Hepatocyte (in vitro differentiated cells): ENCODE data around the gene SCGN.

Experiments used
- EZH2 ChIP-seq: fragments of 200-600 bp; sonication (generic); IDR thresholded peaks from 2 replicates; pipeline ENCODE4 v1.6.1; 2016; ENCODE audit warnings: antibody characterized with exemption, mild to moderate bottlenecking, borderline replicate concordance
- EZH2phosphoT487 ChIP-seq: fragments of 200-600 bp; sonication (generic); IDR thresholded peaks from one replicate; pipeline ENCODE4 v1.6.1; 2018; ENCODE audit warnings: antibody characterized with exemption, mild to moderate bottlenecking, low read depth, moderate library complexity; ENCODE audit not compliant: unreplicated experiment, severe bottlenecking
- TF ChIP-seq, protein P1 (sequence below): fragments of 200-600 bp; sonication (generic); IDR thresholded peaks from 2 replicates; pipeline ENCODE4 v1.5.1; 2016; ENCODE audit warnings: antibody characterized with exemption, mild to moderate bottlenecking; ENCODE audit not compliant: poor library complexity

DNA sequence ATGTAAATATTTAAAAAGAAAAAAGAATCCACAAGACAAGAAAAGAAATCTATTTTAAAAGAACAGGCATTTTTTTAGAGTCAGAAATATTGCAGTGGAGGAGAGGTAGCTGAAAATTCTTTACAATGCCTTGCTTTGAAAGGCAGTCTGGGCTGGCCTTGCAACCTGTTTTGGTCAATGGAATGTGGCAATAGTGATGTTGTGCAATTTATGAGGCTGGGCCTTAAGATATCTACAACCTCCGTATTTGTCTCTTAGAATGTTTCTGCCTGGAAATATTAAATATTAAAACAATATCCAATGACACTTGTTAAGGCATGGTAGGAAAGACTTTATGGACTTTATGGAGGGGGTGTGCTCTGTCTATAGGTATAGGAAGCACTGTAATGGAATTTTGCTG lies 14.8 kb upstream of the SCGN start:
- TF ChIP-seq, protein P1, sequence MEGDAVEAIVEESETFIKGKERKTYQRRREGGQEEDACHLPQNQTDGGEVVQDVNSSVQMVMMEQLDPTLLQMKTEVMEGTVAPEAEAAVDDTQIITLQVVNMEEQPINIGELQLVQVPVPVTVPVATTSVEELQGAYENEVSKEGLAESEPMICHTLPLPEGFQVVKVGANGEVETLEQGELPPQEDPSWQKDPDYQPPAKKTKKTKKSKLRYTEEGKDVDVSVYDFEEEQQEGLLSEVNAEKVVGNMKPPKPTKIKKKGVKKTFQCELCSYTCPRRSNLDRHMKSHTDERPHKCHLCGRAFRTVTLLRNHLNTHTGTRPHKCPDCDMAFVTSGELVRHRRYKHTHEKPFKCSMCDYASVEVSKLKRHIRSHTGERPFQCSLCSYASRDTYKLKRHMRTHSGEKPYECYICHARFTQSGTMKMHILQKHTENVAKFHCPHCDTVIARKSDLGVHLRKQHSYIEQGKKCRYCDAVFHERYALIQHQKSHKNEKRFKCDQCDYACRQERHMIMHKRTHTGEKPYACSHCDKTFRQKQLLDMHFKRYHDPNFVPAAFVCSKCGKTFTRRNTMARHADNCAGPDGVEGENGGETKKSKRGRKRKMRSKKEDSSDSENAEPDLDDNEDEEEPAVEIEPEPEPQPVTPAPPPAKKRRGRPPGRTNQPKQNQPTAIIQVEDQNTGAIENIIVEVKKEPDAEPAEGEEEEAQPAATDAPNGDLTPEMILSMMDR = no peak
- TF ChIP-seq EZH2phosphoT487 = no peak
- no peak for TF ChIP-seq EZH2
